OCI-LY1 (cell line): ENCODE data around the gene IRAK3.

Experiments
- EZH2 ChIP-seq: fragments of 200-600 bp; sonication (generic), shearing (Covaris generic); IDR thresholded peaks from 2 replicates; pipeline ENCODE4 v1.8.0; 2017; ENCODE audit warnings: borderline replicate concordance, mixed run types, mild to moderate bottlenecking, antibody characterized with exemption, low read length, moderate library complexity, mixed read lengths
- TF ChIP-seq, protein P1 (sequence below): fragments of 200-600 bp; sonication (generic), shearing (Covaris generic); IDR thresholded peaks from 2 replicates; pipeline ENCODE4 v1.5.1; 2017; ENCODE audit warnings: mild to moderate bottlenecking, antibody characterized with exemption, low read length, moderate library complexity, mixed read lengths

DNA sequence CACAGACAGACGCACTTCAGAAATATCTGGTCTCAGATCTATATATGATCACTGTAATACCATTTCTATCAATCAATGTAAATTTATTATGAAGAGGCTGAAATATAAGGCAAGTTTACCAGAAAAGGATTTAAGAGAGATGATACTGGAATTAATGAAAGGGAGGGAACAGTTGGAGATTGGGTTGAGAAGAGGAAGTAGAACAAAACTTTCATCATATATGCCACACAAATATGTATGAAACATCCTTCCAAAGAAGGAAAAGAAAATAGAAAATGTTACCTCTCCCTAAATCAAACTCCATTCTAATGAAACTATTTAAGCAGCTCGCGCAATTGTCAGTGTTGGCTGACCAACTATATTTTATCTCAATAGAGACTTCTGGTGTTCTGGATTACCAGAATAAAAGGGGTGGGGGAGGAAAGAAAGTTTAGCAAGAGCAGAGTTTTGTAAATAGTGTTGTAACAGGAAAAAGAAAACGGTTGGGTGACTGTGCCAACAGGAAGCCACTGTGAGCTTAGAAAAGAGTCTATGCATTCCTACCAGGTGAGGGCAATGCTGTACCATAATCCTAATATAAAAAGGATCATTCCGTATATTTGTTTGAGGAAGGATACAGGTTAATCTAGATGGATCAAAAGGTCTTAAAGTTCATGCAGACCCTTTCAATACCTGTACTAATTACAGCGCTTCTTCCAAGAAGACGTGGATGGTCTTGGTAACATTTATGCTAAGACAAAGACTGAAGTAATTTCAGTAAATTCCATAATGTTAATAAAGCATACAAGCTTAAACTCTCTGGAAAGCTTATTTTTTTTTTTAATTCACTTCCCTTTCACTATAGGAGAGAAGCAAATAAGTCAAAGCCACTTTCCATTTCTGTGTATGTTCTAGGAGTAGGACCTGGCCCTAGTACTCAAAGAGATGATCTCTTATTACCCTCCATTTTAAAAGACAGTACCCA is 43.9 kb upstream of the IRAK3 start:
- TF ChIP-seq, protein P1, sequence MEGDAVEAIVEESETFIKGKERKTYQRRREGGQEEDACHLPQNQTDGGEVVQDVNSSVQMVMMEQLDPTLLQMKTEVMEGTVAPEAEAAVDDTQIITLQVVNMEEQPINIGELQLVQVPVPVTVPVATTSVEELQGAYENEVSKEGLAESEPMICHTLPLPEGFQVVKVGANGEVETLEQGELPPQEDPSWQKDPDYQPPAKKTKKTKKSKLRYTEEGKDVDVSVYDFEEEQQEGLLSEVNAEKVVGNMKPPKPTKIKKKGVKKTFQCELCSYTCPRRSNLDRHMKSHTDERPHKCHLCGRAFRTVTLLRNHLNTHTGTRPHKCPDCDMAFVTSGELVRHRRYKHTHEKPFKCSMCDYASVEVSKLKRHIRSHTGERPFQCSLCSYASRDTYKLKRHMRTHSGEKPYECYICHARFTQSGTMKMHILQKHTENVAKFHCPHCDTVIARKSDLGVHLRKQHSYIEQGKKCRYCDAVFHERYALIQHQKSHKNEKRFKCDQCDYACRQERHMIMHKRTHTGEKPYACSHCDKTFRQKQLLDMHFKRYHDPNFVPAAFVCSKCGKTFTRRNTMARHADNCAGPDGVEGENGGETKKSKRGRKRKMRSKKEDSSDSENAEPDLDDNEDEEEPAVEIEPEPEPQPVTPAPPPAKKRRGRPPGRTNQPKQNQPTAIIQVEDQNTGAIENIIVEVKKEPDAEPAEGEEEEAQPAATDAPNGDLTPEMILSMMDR = peak; percentile 34; the same call in 1 of the 2 replicates
- no peak for TF ChIP-seq EZH2
